ENCODE results near the gene USB1.

DNA sequence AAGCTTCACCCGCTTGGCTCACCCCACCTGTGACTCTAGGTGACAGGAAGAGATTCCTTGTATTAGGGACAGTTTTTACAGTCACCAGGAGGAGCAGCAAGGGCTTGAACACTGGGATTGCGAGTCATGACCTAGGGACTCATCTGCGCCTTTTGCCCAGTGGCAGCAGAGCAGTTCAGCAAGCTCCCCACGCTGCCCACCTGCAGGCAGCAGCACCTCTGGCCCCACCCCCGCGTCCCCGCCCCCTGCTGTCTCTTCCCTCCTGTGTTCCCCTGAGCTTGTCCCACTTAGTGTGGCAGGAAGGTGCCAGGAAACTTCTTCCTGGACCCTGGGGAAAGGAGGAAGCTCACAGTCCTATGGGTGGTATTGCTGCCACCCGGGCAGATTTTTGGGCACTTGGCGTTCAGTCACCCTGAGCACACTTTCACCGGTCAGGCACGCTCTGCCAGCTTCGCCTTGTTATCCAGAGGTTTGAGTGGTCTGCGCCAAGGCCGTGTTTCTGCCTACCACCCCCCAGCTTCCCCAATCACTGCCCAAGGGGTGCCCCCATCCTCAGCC, 33.0 kb downstream of the USB1 start:
- TF ChIP-seq, protein P1, sequence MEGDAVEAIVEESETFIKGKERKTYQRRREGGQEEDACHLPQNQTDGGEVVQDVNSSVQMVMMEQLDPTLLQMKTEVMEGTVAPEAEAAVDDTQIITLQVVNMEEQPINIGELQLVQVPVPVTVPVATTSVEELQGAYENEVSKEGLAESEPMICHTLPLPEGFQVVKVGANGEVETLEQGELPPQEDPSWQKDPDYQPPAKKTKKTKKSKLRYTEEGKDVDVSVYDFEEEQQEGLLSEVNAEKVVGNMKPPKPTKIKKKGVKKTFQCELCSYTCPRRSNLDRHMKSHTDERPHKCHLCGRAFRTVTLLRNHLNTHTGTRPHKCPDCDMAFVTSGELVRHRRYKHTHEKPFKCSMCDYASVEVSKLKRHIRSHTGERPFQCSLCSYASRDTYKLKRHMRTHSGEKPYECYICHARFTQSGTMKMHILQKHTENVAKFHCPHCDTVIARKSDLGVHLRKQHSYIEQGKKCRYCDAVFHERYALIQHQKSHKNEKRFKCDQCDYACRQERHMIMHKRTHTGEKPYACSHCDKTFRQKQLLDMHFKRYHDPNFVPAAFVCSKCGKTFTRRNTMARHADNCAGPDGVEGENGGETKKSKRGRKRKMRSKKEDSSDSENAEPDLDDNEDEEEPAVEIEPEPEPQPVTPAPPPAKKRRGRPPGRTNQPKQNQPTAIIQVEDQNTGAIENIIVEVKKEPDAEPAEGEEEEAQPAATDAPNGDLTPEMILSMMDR (IDR thresholded peaks at IDR 0.05), result no peak
- no peak for TF ChIP-seq POLR2AphosphoS5 (IDR thresholded peaks at IDR 0.05)
